Measurements from ENCODE around the gene HNRNPA1.

DNA sequence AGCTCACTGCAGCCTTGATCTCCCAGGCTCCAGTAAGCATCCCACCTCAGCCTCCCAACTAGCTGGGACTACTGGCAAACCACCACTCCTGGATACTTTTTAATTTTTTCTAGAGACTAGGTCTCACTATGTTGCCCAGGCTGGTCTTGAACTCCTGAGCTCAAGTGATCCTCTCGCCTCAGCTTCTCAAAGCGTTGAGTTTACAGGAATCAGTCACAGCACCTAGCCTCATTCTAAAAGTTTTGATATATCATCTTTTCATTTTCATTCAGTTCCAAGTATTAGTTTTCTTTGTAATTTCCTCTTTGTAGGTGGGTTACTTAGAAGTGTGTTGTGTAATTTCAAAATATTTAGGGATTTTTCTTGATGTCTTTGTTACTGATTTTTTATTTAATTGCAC lies 10.2 kb upstream of the HNRNPA1 start:
- TF ChIP-seq POLR2A (IDR thresholded peaks at IDR 0.05; ENCODE audit: low read length): no peak
- TF ChIP-seq GATA1 (IDR thresholded peaks at IDR 0.05; ENCODE audit: low read depth, low read length): no peak
